Loucy (cell line): Measurements from ENCODE around the gene RPUSD3.

Source experiments
- H2AFZ ChIP-seq: fragments of 200-600 bp; sonication (generic); 2 replicates; pipeline ENCODE4 v1.6.0; 2016; ENCODE audit warnings: antibody characterized with exemption, mild to moderate bottlenecking, low read length, moderate library complexity
- H3F3A ChIP-seq: fragments of 200-600 bp; 2 replicates; pipeline ENCODE4 v1.6.0; 2016; ENCODE audit warnings: antibody characterized with exemption, low read depth, mild to moderate bottlenecking
- H3K27me3 ChIP-seq: fragments of 200-600 bp; sonication (generic); 2 replicates; pipeline ENCODE4 v1.6.1; 2014; ENCODE audit warnings: low read length, mild to moderate bottlenecking; ENCODE audit not compliant: insufficient read depth, poor library complexity, severe bottlenecking
- H3K36me3 ChIP-seq: fragments of 200-600 bp; sonication (generic); 2 replicates; pipeline ENCODE4 v1.6.1; 2016; ENCODE audit warnings: low read length; ENCODE audit not compliant: insufficient read depth
- H3K4me1 ChIP-seq: fragments of 200-600 bp; sonication (generic); 2 replicates; pipeline ENCODE4 v1.5.1; 2014; ENCODE audit warnings: low read length, mild to moderate bottlenecking; ENCODE audit not compliant: insufficient read depth, poor library complexity, severe bottlenecking
- H3K4me2 ChIP-seq: fragments of 200-600 bp; sonication (generic); 2 replicates; pipeline ENCODE4 v1.6.0; 2014; ENCODE audit warnings: antibody characterized with exemption, low read length, low read depth, mild to moderate bottlenecking; ENCODE audit not compliant: poor library complexity, severe bottlenecking
- H3K4me3 ChIP-seq: fragments of 200-600 bp; sonication (generic); 2 replicates; pipeline ENCODE4 v1.5.1; 2014; ENCODE audit warnings: low read length, mild to moderate bottlenecking, mixed read lengths; ENCODE audit not compliant: poor library complexity, severe bottlenecking
- H3K79me2 ChIP-seq: fragments of 200-600 bp; sonication (generic); 2 replicates; pipeline ENCODE4 v1.6.1; 2014; ENCODE audit warnings: low read length; ENCODE audit not compliant: insufficient read depth
- H3K9ac ChIP-seq: fragments of 200-600 bp; sonication (generic); 2 replicates; pipeline ENCODE4 v1.6.0; 2014; ENCODE audit warnings: mild to moderate bottlenecking, low read depth, low read length, moderate library complexity; ENCODE audit not compliant: poor library complexity, severe bottlenecking
- H3K9me2 ChIP-seq: fragments of 200-600 bp; sonication (generic); replicated peaks from 2 replicates; pipeline ENCODE4 v1.6.1; 2016; ENCODE audit warnings: low read depth, low read length, mixed read lengths
- H3K9me3 ChIP-seq: fragments of 200-600 bp; sonication (generic); 2 replicates; pipeline ENCODE4 v1.6.1; 2014; ENCODE audit warnings: mild to moderate bottlenecking, antibody characterized with exemption, low read length, low read depth; ENCODE audit not compliant: insufficient read depth
- H4K20me1 ChIP-seq: fragments of 200-600 bp; sonication (generic); 2 replicates; pipeline ENCODE4 v1.6.0; 2014; ENCODE audit warnings: antibody characterized with exemption, low read length, mild to moderate bottlenecking; ENCODE audit not compliant: insufficient read depth, poor library complexity, severe bottlenecking
- CTCF ChIP-seq: fragments of 200-600 bp; sonication (generic); conservative IDR thresholded peaks from 2 replicates; pipeline ENCODE4 v1.5.1; 2014; ENCODE audit warnings: mild to moderate bottlenecking, antibody characterized with exemption, low read length
- EZH2phosphoT487 ChIP-seq: fragments of 200-600 bp; IDR thresholded peaks from 2 replicates; pipeline ENCODE4 v1.6.1; 2018; ENCODE audit warnings: antibody characterized with exemption, mild to moderate bottlenecking, moderate library complexity, borderline replicate concordance

RPUSD3 gene

GRCh38 chr3:9863058-9863772 is 19.4 kb upstream of the RPUSD3 start:
- Histone ChIP-seq H3F3A (no peaks in the 10 kb centered on the region), H3K9me3 (no peaks in the 10 kb centered on the region), H3K79me2 (no peaks in the 10 kb centered on the region), H3K9ac (no peak overlapping the region), H3K4me2 (no peak overlapping the region), H3K36me3 (no peaks in the 10 kb centered on the region), H3K9me2 (no peaks in the 10 kb centered on the region), H2AFZ (no peak overlapping the region), H3K4me3 (no peak overlapping the region), H4K20me1 (no peaks in the 10 kb centered on the region), H3K4me1 (peaks cover 8% of the 10 kb centered on the region), H3K27me3 (no peaks in the 10 kb centered on the region)
- TF ChIP-seq CTCF (no peak), EZH2phosphoT487 (no peak)

- Histone ChIP-seq H3K9ac (no peak overlapping the region), H3F3A (no peaks in the 10 kb centered on the region), H3K79me2 (no peaks in the 10 kb centered on the region), H3K4me1 (peaks cover 8% of the 10 kb centered on the region), H3K9me2 (no peaks in the 10 kb centered on the region), H2AFZ (no peak overlapping the region), H4K20me1 (no peaks in the 10 kb centered on the region), H3K36me3 (no peaks in the 10 kb centered on the region), H3K4me3 (no peak overlapping the region), H3K27me3 (no peaks in the 10 kb centered on the region), H3K9me3 (no peaks in the 10 kb centered on the region), H3K4me2 (no peak overlapping the region)
- TF ChIP-seq EZH2phosphoT487 = no peak
- no peak for TF ChIP-seq CTCF
Observed at GRCh38 chr3:9862391-9863057, 18.7 kb upstream of the RPUSD3 start.

GRCh38 chr3:9861626-9862130 is 17.9 kb upstream of the RPUSD3 start:
- Histone ChIP-seq H3K4me3 (no peak overlapping the region), H3K9me2 (no peaks in the 10 kb centered on the region), H3K36me3 (no peaks in the 10 kb centered on the region), H3F3A (no peaks in the 10 kb centered on the region), H3K27me3 (no peaks in the 10 kb centered on the region), H3K79me2 (no peaks in the 10 kb centered on the region), H3K4me1 (peaks cover 8% of the 10 kb centered on the region), H4K20me1 (no peaks in the 10 kb centered on the region), H3K9ac (peak overlapping the region; percentile 61), H2AFZ (peak overlapping the region; percentile 78), H3K4me2 (peak overlapping the region; percentile 37), H3K9me3 (no peaks in the 10 kb centered on the region)
- TF ChIP-seq EZH2phosphoT487 (no peak), CTCF (no peak)
